GM15510 (cell line): ENCODE data around the gene NOP14.

Experiments used
- POLR2A ChIP-seq: IDR thresholded peaks from 3 replicates; pipeline ENCODE4 v1.6.1; 2011; ENCODE audit warnings: borderline replicate concordance; ENCODE audit not compliant: insufficient read length; ENCODE audit errors: extremely low read depth

NOP14 gene

DNA sequence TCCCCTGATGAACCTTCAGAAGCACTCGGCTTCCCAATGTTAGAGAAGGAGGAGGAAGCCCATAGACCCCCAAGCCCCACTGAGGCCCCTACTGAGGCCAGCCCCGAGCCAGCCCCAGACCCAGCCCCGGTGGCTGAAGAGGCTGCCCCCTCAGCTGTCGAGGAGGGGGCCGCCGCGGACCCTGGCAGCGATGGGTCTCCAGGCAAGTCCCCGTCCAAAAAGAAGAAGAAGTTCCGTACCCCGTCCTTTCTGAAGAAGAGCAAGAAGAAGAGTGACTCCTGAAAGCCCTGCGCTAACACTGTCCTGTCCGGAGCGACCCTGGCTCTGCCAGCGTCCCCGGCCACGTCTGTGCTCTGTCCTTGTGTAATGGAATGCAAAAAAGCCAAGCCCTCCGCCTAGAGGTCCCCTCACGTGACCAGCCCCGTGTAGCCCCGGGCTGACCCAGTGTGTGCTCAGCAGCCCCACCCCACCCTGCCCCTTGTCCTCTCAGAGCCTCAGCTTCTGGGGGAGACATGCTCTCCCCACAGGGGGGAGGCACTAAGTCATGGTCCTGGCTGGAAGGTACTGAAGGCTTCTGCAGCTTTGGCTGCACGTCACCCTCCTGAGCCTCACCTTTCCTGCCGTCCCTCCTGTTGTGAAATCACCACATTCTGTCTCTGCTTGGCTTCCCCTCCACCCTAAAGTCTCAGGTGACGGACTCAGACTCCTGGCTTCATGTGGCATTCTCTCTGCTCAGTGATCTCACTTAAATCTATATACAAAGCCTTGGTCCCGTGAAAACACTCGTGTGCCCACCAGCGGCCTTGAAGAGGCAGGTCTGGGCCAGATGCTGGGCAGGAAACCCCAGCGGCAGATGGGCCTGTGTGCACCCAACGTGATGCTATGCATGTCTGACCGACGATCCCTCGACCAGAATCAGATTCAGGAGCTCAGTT is 34.7 kb downstream of the NOP14 start:
- no peak for TF ChIP-seq POLR2A

DNA sequence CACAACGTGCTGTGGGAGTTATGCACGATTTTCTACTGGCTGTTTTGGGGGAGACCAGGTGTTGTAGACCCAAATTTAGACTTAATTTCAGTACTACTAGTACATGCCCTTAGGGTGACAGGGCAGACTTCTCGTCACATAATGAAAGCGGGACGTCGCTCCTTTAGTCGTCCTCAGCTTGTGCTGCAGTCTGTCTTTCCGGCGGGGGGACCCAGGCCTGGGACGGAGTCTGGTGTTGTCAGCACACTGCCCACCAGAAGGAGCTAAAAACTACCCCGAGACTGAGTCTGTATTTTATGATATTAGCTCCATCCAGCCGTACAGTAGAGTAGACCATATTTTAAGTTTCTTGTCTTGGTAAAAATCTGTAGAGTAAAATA is 35.5 kb downstream of the NOP14 start:
- TF ChIP-seq POLR2A = no peak

- TF ChIP-seq POLR2A = no peak
Measured at GRCh38 chr4:2927016-2927695, 36.0 kb downstream of the NOP14 start.

DNA sequence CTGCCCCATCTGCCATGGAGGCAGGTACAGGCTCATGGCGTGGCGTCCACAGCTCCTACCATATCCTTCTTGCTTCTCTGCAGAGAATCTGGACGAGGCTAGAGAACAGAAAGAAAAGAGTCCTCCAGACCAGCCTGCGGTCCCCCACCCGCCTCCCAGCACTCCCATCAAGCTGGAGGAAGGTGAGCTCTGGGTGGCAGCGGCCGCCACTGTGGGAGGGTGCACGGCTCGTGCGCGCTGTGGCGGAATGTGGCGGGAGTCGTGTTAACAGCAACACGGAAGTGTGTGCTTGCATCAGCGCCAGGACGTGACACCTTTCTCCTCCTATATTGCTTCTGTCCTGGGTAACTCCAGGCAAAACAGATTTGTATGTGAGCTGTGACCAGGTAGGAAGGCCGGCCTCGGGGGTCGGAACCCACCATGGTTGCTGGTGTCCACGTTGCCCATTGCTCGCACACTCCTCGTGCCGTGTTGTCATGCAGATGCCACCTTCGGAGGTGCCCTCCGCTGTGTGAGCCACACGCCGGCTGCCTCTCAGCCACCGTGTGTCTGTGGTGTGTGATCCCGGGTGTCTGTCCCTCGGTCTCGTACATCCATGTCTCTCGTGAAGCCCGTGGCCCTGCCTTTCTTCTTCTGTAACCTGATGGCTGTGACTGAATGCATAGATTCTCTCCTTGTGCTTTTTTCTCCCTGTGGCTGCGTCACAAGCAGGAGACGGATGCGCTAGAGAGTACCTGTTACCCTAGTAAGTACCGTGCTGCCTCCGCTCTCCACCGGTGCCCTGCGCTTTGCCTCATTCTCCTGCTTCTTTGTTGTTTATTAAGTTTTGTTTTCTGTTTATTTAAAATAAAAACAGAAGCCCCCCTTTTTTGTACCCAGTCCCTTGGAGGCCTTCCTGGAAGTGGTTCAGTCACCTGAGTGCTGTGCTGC is 37.0 kb downstream of the NOP14 start:
- TF ChIP-seq POLR2A = no peak

DNA sequence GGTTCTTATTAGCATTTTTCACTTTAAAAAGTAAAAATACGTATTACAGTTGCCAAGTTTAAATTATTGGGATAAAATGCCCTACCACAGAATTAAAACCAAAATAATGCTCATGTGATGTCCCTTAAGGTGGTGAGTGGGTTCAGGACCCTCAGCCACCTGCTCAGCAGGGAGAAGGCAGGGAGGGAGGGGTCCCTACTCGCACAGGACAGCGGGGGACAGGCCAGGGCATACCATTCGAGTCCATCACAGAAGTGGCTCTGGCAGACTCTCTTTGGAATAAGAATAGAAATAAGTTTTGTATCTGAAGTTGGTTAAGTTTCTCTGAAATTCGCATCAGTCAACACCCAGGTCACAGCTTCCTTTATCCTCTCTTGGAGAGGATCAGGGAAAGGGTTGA is 37.7 kb downstream of the NOP14 start:
- TF ChIP-seq POLR2A = no peak

DNA sequence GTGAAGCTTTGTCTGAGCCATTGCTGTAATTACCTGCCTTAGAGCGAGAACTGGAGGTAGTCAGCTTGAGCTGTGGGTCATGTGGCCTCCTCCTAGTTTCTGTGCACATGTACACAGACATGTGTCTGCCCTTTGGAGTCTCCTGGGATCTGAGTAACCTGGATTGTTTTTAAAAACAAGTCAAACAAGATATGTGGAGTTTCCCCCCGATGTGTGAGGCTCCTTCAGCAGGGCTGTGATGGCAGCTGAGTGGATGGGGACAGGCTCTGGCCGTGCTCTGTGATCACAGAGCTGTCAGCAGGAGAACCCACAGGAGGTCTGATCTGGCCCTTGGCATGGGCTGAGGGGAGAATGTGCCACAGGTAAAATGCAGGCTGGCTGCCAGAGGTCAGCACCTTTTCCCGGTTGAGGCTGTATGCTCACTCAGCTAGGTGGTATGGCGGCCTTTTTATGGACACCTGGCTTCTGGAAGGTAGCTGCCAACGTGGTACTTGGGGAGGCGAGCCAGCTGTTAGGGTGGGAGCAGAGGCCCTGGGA is 38.4 kb downstream of the NOP14 start:
- no peak for TF ChIP-seq POLR2A

- TF ChIP-seq POLR2A = no peak
Measured at GRCh38 chr4:2924286-2924685, 38.9 kb downstream of the NOP14 start.

DNA sequence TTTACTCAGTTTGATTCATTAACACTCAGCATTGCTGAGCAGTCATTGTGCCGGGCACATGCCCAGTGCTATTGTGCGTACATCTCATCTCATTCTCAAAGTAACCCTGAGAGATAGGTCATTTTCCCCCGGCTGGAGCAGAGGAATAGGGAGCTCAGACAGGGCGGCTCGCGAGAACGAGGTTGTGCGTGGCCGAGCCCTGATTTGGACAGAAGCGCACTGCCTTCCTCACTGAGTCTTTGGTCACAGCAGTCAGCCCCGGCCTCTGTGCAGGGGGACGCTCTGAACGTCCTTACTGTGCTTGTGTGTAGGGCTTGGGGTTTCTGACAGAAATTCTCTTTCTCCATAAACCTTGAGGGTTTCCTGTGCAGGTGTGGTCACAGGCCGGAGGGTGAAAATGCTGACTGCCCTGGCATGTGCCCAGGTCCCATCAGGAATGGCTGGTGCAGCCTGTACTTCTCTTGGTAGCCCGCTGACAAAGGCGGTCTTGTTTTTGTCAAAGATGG is 39.5 kb downstream of the NOP14 start:
- TF ChIP-seq POLR2A = no peak

DNA sequence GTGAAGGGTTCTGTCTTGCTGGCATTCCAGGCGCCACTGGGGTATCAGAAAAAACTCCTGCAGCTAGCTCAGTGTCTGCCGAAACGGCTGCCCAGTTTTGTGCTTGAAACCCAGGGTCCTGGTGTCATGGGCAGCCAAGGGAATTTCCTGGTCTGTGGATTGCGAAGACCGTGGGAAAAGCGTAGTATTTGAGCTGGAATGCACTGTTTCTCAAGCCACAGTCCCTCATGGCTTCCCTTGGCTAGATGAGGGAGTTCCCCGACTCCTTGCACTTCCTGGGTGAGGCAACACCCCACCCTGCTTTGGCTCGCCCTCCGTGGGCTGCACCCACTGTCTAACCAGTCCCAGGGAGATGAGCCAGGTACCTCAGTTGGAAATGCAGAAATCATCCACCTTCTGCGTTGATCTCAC is 40.1 kb downstream of the NOP14 start:
- TF ChIP-seq POLR2A = no peak

GRCh38 chr4:2915789-2916188 is 47.4 kb downstream of the NOP14 start:
- no peak for TF ChIP-seq POLR2A

- no peak for TF ChIP-seq POLR2A
Measured at GRCh38 chr4:2914256-2915126, 48.7 kb downstream of the NOP14 start.

- TF ChIP-seq POLR2A = no peak
Measured at GRCh38 chr4:2913168-2913567, 50.0 kb downstream of the NOP14 start.

DNA sequence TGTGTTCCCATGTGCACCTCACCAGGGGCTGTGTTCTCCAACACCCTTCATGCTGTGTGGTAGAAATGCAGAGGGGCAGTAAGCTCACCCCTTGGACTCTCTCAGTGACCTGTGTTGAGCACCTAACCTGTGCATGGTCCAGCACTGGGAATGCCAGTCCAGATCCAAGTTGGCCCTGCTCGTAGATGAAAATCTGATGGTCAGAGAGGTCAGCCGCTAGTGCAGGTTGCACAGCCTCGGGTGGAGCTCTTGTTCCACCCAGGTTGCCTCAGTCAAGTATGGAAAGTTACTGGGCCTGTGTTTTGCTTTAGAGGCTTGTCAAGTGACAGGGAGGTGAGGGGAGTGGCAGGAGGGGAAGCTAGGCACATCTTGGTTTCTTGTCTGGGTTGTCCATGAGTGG is 51.3 kb downstream of the NOP14 start:
- TF ChIP-seq POLR2A = no peak
